ENCODE measurements around the gene PADI3.

Gene PADI3

GRCh38 chr1:17276568-17276967 lies 27.7 kb downstream of the PADI3 start:
- no peak for DNase-seq

GRCh38 chr1:17277511-17278159 lies 28.7 kb downstream of the PADI3 start:
- DNase-seq, result no peak

- no peak for DNase-seq
Measured at GRCh38 chr1:17278996-17279830, 30.3 kb downstream of the PADI3 start.

GRCh38 chr1:17280436-17280835 lies 31.5 kb downstream of the PADI3 start:
- DNase-seq, result no peak

GRCh38 chr1:17280894-17281293 lies 32.0 kb downstream of the PADI3 start:
- DNase-seq, result no peak

- no peak for DNase-seq
Measured at GRCh38 chr1:17281775-17282181, 32.9 kb downstream of the PADI3 start.

- DNase-seq, result no peak
Measured at GRCh38 chr1:17282836-17283235, 33.9 kb downstream of the PADI3 start.

GRCh38 chr1:17286646-17287045 lies 37.7 kb downstream of the PADI3 start:
- no peak for DNase-seq

GRCh38 chr1:17287130-17287776 lies 38.4 kb downstream of the PADI3 start:
- DNase-seq, result no peak

GRCh38 chr1:17289721-17290120 lies 40.8 kb downstream of the PADI3 start:
- no peak for DNase-seq

GRCh38 chr1:17290553-17290952 lies 41.7 kb downstream of the PADI3 start:
- DNase-seq, result no peak

- DNase-seq, result no peak
Measured at GRCh38 chr1:17292299-17293160, 43.6 kb downstream of the PADI3 start.

- no peak for DNase-seq
Measured at GRCh38 chr1:17293681-17294425, 45.0 kb downstream of the PADI3 start.

GRCh38 chr1:17295292-17295691 lies 46.4 kb downstream of the PADI3 start:
- DNase-seq, result no peak

- no peak for DNase-seq
Measured at GRCh38 chr1:17296086-17296485, 47.2 kb downstream of the PADI3 start.

GRCh38 chr1:17297991-17298390 lies 49.1 kb downstream of the PADI3 start:
- no peak for DNase-seq

GRCh38 chr1:17301767-17302166 lies 52.9 kb downstream of the PADI3 start:
- DNase-seq, result no peak

GRCh38 chr1:17304151-17304825 lies 55.4 kb downstream of the PADI3 start:
- peak; percentile 7 for DNase-seq

- DNase-seq, result no peak
Measured at GRCh38 chr1:17304826-17305175, 55.9 kb downstream of the PADI3 start.

GRCh38 chr1:17305576-17306095 lies 56.7 kb downstream of the PADI3 start:
- DNase-seq, result no peak

- DNase-seq, result no peak
Measured at GRCh38 chr1:17306407-17306806, 57.5 kb downstream of the PADI3 start.

Data from NCI-H510A (cell line).